A673 (cell line): ENCODE data around the gene HTR2A. TPM values are rescaled to one million over a fixed set of nuclear protein-coding genes. Genes with fewer than 3 reads are reported as not detected.

Source experiments
- BruUV-seq: library from RNA; stranded (reverse); fragments of 400-500 nt; replicated peaks from 2 replicates; lab custom pipeline; 2021; lab: Mats Ljungman, UMichigan
- CTCF ChIA-PET: fragments of 300-600 bp; sonication (Branson Sonifier 250); formaldehyde crosslinking; loops from one replicate; lab custom pipeline; 2022; ENCODE audit warnings: antibody characterized with exemption; lab: Charles Lee
- POLR2A ChIA-PET: fragments of 300-600 bp; sonication (Branson Sonifier 250); formaldehyde crosslinking; loops from one replicate; lab custom pipeline; 2022; ENCODE audit warnings: antibody characterized with exemption; ENCODE audit not compliant: low non-redundant PET; lab: Charles Lee
- DNase-seq: peaks from one replicate; pipeline ENCODE4 v3.0.0-alpha.2; 2015; ENCODE audit warnings: low spot score
- H3K27ac ChIP-seq: fragments of 200-600 bp; sonication (generic); 2 replicates; pipeline ENCODE4 v1.5.1; 2016; ENCODE audit warnings: mixed run types, low read depth, mild to moderate bottlenecking, mixed read lengths, antibody characterized with exemption, low read length; ENCODE audit not compliant: poor library complexity, severe bottlenecking
- H3K27me3 ChIP-seq: fragments of 200-600 bp; sonication (generic); replicated peaks from 2 replicates; pipeline ENCODE4 v1.6.1; 2017; ENCODE audit warnings: mixed run types, low read depth, mild to moderate bottlenecking, mixed read lengths, antibody characterized with exemption, low read length; ENCODE audit not compliant: insufficient read depth, poor library complexity
- H3K36me3 ChIP-seq: fragments of 200-600 bp; sonication (generic); 2 replicates; pipeline ENCODE4 v1.6.1; 2016; ENCODE audit warnings: mixed run types, mild to moderate bottlenecking, mixed read lengths, antibody characterized with exemption, low read length; ENCODE audit not compliant: insufficient read depth, poor library complexity, severe bottlenecking
- H3K4me1 ChIP-seq: fragments of 200-600 bp; sonication (generic); 2 replicates; pipeline ENCODE4 v1.6.1; 2017; ENCODE audit warnings: mixed run types, mild to moderate bottlenecking, mixed read lengths, antibody characterized with exemption, low read length; ENCODE audit not compliant: insufficient read depth, poor library complexity, severe bottlenecking
- H3K4me3 ChIP-seq: fragments of 200-600 bp; sonication (generic); 2 replicates; pipeline ENCODE4 v1.5.1; 2016; ENCODE audit warnings: low read depth, mixed run types, mild to moderate bottlenecking, mixed read lengths, low read length; ENCODE audit not compliant: poor library complexity, severe bottlenecking
- H3K9me3 ChIP-seq: fragments of 200-600 bp; sonication (generic); 2 replicates; pipeline ENCODE4 v1.6.1; 2016; ENCODE audit warnings: mixed run types, low read depth, mild to moderate bottlenecking, mixed read lengths, antibody characterized with exemption, low read length; ENCODE audit not compliant: poor library complexity, severe bottlenecking
- EZH2 ChIP-seq: fragments of 200-600 bp; sonication (generic); IDR thresholded peaks from 2 replicates; pipeline ENCODE4 v1.6.1; 2017; ENCODE audit warnings: borderline replicate concordance, low read depth, mild to moderate bottlenecking, mixed read lengths, antibody characterized with exemption, low read length; ENCODE audit not compliant: poor library complexity, severe bottlenecking
- intact Hi-C: fragments of 100-400 bp; cut with micrococcal nuclease; formaldehyde crosslinking; loops from one replicate; pipeline ENCODE4 v1.10.0; 2022; ENCODE audit not compliant: unreplicated experiment
- total RNA-seq: library from RNA; stranded (reverse); gene quantifications from 2 replicates; pipeline ENCODE4 v1.2.3, GENCODE V29; 2021
- TF ChIP-seq, protein P1 (sequence below): fragments of 300-800, 200-600 bp; sonication (generic); conservative IDR thresholded peaks from 2 replicates; pipeline ENCODE4 v1.5.1; 2017; ENCODE audit warnings: low read depth, mild to moderate bottlenecking, antibody characterized with exemption, low read length, moderate library complexity, mixed read lengths

Gene HTR2A
- total RNA-seq, 1 experiment from 2014 or later: not detected

DNA sequence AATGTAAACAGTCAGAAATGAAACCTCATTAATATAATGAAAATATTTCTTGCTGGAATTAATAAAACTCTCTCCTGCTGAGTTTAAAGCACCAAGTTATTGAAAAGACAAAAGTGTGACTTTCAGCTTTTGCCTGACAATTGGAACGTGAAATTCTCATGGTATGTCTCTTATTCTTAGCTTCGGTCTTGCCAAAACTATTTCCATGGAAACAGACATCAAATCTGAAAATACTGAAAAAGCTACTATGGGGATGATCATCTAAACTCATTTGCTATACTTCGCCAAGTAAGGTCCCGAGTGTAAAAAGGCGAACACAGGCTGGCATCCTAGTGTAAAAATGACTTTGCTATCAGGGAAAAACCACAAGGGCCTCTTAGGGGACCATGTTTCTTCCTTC, 22.8 kb downstream of the HTR2A start:
- no peak overlapping the region for H3K27ac ChIP-seq
- DNase-seq: no peak
- ChIA-PET POLR2A (no interaction called here), CTCF (no interaction called here)
- H3K27me3 ChIP-seq: peaks cover 80% of the 10 kb centered on the region
- H3K4me1 ChIP-seq: no peaks in the 10 kb centered on the region
- intact Hi-C loops: no loop called here
- BruUV-seq: no TSS peak
- no peak overlapping the region for H3K4me3 ChIP-seq
- no peaks in the 10 kb centered on the region for H3K9me3 ChIP-seq
- no peaks in the 10 kb centered on the region for H3K36me3 ChIP-seq
- TF ChIP-seq, protein P1, sequence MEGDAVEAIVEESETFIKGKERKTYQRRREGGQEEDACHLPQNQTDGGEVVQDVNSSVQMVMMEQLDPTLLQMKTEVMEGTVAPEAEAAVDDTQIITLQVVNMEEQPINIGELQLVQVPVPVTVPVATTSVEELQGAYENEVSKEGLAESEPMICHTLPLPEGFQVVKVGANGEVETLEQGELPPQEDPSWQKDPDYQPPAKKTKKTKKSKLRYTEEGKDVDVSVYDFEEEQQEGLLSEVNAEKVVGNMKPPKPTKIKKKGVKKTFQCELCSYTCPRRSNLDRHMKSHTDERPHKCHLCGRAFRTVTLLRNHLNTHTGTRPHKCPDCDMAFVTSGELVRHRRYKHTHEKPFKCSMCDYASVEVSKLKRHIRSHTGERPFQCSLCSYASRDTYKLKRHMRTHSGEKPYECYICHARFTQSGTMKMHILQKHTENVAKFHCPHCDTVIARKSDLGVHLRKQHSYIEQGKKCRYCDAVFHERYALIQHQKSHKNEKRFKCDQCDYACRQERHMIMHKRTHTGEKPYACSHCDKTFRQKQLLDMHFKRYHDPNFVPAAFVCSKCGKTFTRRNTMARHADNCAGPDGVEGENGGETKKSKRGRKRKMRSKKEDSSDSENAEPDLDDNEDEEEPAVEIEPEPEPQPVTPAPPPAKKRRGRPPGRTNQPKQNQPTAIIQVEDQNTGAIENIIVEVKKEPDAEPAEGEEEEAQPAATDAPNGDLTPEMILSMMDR: no peak
- no peak for TF ChIP-seq EZH2

DNA sequence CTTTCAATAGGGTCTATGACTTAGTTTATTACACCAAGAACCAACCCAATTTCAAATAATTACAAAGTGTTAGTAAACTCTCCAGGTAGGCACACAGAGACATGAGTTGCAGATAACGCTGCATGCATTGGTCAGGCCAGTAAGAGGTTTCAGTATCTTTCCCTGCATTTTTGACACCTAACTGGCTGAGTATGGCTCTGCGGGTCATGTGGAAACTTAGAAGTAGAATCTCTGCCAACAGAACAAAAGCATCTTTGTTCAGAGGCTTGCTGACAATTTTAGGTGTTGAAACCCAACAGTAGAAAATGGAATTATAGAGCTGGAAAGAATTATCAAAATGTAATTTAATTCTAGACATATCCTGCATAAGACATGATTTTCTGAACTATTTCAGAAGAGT, 25.3 kb downstream of the HTR2A start:
- CTCF ChIA-PET: no interaction called here

DNA sequence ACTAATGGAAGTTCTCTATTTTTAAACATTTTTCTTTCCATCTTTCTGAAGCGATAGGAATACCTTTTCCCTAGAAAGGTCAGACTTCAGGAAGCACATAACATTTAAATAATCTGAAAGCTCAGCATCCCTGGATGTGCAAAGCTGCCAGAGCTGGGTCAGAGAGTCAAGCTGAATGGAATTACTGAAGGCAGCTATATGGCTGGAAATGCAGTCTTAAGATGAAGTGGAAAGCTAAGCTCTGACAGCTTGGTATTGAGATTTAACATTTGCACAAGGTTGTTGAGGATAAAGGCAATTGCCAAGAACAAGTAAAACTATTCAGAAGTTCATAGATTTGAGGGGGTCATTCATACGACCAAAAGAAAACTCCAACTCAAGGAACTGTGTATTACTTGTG, 28.8 kb downstream of the HTR2A start:
- POLR2A ChIA-PET: no interaction called here
- H3K4me3 ChIP-seq: no peak overlapping the region
- H3K27me3 ChIP-seq: peaks cover 51% of the 10 kb centered on the region
- no peaks in the 10 kb centered on the region for H3K9me3 ChIP-seq
- H3K36me3 ChIP-seq: no peaks in the 10 kb centered on the region
- no peak overlapping the region for H3K27ac ChIP-seq
- no peaks in the 10 kb centered on the region for H3K4me1 ChIP-seq
- no peak for TF ChIP-seq EZH2
- TF ChIP-seq, protein P1: no peak
- no peak for DNase-seq
- no TSS peak for BruUV-seq
- CTCF ChIA-PET: no interaction called here
- intact Hi-C loops: no loop called here

More for the DNA sequence above, 25.3 kb downstream of the HTR2A start:
- DNase-seq: no peak
- no peak overlapping the region for H3K27ac ChIP-seq
- TF ChIP-seq, protein P1: no peak
- TF ChIP-seq EZH2: no peak
- no peaks in the 10 kb centered on the region for H3K9me3 ChIP-seq
- intact Hi-C loops: no loop called here
- H3K27me3 ChIP-seq: peaks cover 69% of the 10 kb centered on the region
- BruUV-seq: no TSS peak
- no peak overlapping the region for H3K4me3 ChIP-seq
- POLR2A ChIA-PET: no interaction called here
- no peaks in the 10 kb centered on the region for H3K36me3 ChIP-seq
- H3K4me1 ChIP-seq: no peaks in the 10 kb centered on the region
